Measurements from ENCODE around the gene SLC9C1. TPM values are rescaled to one million over a fixed set of nuclear protein-coding genes. Genes with fewer than 3 reads are reported as not detected.

The SLC9C1 gene
- total RNA-seq, 1 experiment from 2014 or later = not detected

- no peak overlapping the region for H3K4me2 ChIP-seq (ENCODE audit: low read length)
- ATAC-seq (no peak), DNase-seq (peak; percentile 36)
- H3K4me3 ChIP-seq (ENCODE audit: low read length) = no peak overlapping the region
- H3K9me2 ChIP-seq (replicated peaks; ENCODE audit: low read length) = no peaks in the 10 kb centered on the region
- no peak overlapping the region for H3K9ac ChIP-seq (ENCODE audit: low read length)
- no TSS peak for BruUV-seq (replicated peaks)
- ChIA-PET CTCF (interaction anchor here (0.5 kb wide), 1 partner anchor 260 kb away, joined by 3 read pairs; no protein-coding TSS in a partner anchor), POLR2A (ENCODE audit: unreplicated experiment) (no interaction called here)
- H3K79me2 ChIP-seq (ENCODE audit: low read length) = no peaks in the 10 kb centered on the region
- H3K27me3 ChIP-seq (ENCODE audit: low read length) = no peaks in the 10 kb centered on the region
- H3K9me3 ChIP-seq (ENCODE audit: low read length) = no peaks in the 10 kb centered on the region
- H3K36me3 ChIP-seq (ENCODE audit: low read depth, low read length) = no peaks in the 10 kb centered on the region
- intact Hi-C loops (cut with micrococcal nuclease) = no loop called here
- TF ChIP-seq EZH2phosphoT487 (IDR thresholded peaks at IDR 0.05; ENCODE audit: borderline replicate concordance, low read length) (no peak), EZH2 (IDR thresholded peaks at IDR 0.05; ENCODE audit: low read length, unreplicated experiment) (no peak), CTCF (conservative IDR thresholded peaks at IDR 0.05; ENCODE audit: low read depth, low read length) (no peak)
- H4K20me1 ChIP-seq (ENCODE audit: low read length) = no peaks in the 10 kb centered on the region
- H2AFZ ChIP-seq (ENCODE audit: low read length) = no peak overlapping the region
- H3K27ac ChIP-seq (ENCODE audit: low read length) = no peak overlapping the region
- H3F3A ChIP-seq (ENCODE audit: low read length, unreplicated experiment) = no peaks in the 10 kb centered on the region
- peaks cover under 1% of the 10 kb centered on the region; the same call in 1 of the 2 replicates for H3K4me1 ChIP-seq (ENCODE audit: insufficient read depth, low read length)
Observed at GRCh38 chr3:112128843-112129727, 164.9 kb downstream of the SLC9C1 start.

GRCh38 chr3:112127522-112128494 lies 166.2 kb downstream of the SLC9C1 start:
- CTCF ChIA-PET = interaction anchor here (0.9 kb wide), 1 partner anchor 16 kb away, joined by 4 read pairs; no protein-coding TSS in a partner anchor

More at GRCh38 chr3:112127522-112128494, 166.2 kb downstream of the SLC9C1 start:
- no peak for TF ChIP-seq EZH2phosphoT487 (IDR thresholded peaks at IDR 0.05; ENCODE audit: borderline replicate concordance, low read length)
- no peak for TF ChIP-seq EZH2 (IDR thresholded peaks at IDR 0.05; ENCODE audit: low read length, unreplicated experiment)
- no peak for TF ChIP-seq CTCF (conservative IDR thresholded peaks at IDR 0.05; ENCODE audit: low read depth, low read length)
- no peak for ATAC-seq
- H3K4me2 ChIP-seq (ENCODE audit: low read length) = no peak overlapping the region
- intact Hi-C loops (cut with micrococcal nuclease) = no loop called here
- no peak overlapping the region for H2AFZ ChIP-seq (ENCODE audit: low read length)
- no peaks in the 10 kb centered on the region for H4K20me1 ChIP-seq (ENCODE audit: low read length)
- H3K9me2 ChIP-seq (replicated peaks; ENCODE audit: low read length) = no peaks in the 10 kb centered on the region
- H3K9ac ChIP-seq (ENCODE audit: low read length) = no peak overlapping the region
- POLR2A ChIA-PET (ENCODE audit: unreplicated experiment) = no interaction called here
- no peak for DNase-seq
- H3K79me2 ChIP-seq (ENCODE audit: low read length) = no peaks in the 10 kb centered on the region
- no TSS peak for BruUV-seq (replicated peaks)
- no peaks in the 10 kb centered on the region for H3K4me1 ChIP-seq (ENCODE audit: insufficient read depth, low read length)
- no peaks in the 10 kb centered on the region for H3K9me3 ChIP-seq (ENCODE audit: low read length)
- no peak overlapping the region for H3K4me3 ChIP-seq (ENCODE audit: low read length)
- no peak overlapping the region for H3K27ac ChIP-seq (ENCODE audit: low read length)
- no peaks in the 10 kb centered on the region for H3F3A ChIP-seq (ENCODE audit: low read length, unreplicated experiment)
- H3K27me3 ChIP-seq (ENCODE audit: low read length) = no peaks in the 10 kb centered on the region
- no peaks in the 10 kb centered on the region for H3K36me3 ChIP-seq (ENCODE audit: low read depth, low read length)
